Measurements from ENCODE around the gene GPAT3.
A peak's percentile ranks its signal among the peaks of the same experiment; 100 is the strongest.
"Not testable (repeated sequence)": the region's sequence is repeated elsewhere in the genome, so short reads cannot be mapped to it uniquely, and the experiment has no call there.

Gene GPAT3

DNA sequence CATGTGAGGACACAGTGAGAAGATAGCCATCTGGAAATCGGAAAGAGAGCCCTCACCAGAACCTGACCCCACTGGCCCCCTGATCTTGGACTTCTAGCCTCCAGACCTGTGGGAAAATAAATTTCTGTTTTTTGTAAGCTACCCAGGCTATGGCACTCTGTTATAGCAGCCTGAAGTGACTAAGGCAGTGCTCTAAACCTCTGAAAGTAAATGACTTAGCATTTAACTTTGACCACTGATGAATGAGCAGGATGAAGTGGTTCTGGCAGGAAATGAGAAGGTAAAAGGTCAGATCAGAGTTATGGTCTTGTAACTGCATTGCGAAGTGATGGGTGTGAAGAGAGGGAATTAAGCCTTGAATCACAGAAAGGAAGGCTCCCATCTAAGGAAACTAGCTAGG lies 17.0 kb downstream of the GPAT3 start:
- FAIRE-seq: no peak

GRCh38 chr4:83556006-83556707 lies 20.2 kb downstream of the GPAT3 start:
- no peak for FAIRE-seq

GRCh38 chr4:83556816-83557215 lies 20.9 kb downstream of the GPAT3 start:
- FAIRE-seq: no peak

DNA sequence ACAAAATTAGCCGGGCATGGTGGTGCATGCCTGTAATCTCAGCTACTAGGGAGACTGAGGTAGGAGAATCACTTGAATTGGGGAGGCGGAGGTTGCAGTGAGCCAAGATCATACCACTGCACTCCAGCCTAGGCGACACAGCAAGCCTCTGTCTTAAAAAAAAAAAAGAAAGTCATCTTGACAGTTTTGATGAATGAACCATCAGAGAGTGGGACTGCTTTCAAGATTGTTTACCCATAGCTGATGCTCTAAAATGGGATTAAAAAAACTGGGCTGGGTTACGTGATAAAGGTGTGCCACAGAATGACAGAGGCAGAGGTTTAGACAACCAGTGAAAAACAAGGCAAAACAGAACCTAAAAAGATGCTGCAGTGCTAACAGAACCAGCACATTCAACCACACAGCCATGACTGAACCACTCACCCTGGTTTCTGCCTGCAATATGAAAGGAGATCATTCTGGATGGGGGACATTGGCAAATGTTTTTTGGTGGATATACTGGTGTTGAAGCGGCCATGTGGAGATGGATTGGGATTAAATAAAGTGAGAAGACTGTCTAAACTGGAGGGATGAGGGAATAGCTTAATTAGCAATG lies 22.2 kb downstream of the GPAT3 start:
- no peak for FAIRE-seq

- FAIRE-seq: no peak
Measured at GRCh38 chr4:83558680-83559079, 22.8 kb downstream of the GPAT3 start.

- FAIRE-seq: no peak
Measured at GRCh38 chr4:83560523-83560922, 24.6 kb downstream of the GPAT3 start.

- FAIRE-seq: no peak
Measured at GRCh38 chr4:83561381-83561780, 25.5 kb downstream of the GPAT3 start.

DNA sequence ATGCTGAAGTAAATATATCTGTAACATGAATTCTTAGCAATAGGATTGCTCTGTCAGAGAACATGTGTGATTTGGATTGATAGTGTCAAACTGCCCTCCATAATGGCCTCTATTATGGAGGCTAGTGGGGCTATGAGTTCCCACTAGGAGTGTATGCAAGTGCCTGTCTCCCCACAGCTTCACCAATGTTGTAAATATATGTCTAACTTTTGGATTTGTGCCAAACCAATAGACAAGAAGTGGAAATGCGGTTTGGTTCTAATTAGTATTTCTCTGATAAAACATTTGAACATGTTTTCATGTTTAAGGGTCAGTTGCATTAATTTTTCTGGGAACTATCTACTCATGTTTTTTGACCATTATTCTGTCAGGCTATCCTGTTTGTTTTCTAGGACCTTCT lies 28.1 kb downstream of the GPAT3 start:
- no peak for FAIRE-seq

GRCh38 chr4:83568062-83568461 lies 32.2 kb downstream of the GPAT3 start:
- FAIRE-seq: no peak

GRCh38 chr4:83569429-83569828 lies 33.5 kb downstream of the GPAT3 start:
- no peak for FAIRE-seq

DNA sequence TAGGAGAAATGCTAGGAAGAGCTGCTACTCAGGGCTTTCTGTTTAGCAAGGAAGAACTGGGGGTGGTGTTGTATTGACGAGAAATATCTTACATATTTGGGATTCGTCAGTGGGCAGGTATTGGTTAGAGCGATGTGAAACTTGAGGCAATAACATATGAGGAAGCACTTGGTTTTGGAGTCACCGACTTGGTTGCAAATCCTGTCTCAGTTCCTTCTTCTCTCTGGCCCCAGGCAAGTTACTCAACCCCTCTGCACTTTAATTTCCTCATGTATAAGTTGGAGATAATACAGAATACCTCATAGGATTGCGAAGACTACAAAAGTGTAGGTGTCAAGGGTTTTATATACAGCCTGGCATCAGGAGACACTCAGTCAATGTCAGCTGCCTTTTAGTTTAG lies 34.1 kb downstream of the GPAT3 start:
- no peak for FAIRE-seq

- FAIRE-seq: no peak
Measured at GRCh38 chr4:83572848-83573247, 36.9 kb downstream of the GPAT3 start.

- no peak for FAIRE-seq
Measured at GRCh38 chr4:83574247-83574646, 38.3 kb downstream of the GPAT3 start.

DNA sequence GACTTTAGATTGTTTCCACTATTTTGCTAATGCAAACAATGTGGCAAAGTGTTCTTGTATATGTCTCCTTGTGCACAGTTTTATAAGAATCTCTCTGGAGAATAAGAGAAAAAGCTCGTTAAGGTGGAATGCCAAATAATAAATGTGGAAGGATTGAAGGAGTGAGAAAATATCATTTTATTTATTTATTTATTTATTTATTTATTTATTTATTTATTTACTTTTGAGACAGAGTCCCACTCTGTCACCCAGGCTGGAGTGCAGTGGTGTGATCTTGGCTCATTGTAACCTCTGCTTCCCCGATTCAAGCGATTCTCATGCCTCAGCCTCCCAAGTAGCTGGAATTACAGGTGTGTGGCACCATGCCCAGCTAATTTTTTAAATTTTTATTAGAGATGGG lies 40.3 kb downstream of the GPAT3 start:
- not testable (repeated sequence) for FAIRE-seq

- FAIRE-seq: no peak
Measured at GRCh38 chr4:83581411-83582288, 45.7 kb downstream of the GPAT3 start.

DNA sequence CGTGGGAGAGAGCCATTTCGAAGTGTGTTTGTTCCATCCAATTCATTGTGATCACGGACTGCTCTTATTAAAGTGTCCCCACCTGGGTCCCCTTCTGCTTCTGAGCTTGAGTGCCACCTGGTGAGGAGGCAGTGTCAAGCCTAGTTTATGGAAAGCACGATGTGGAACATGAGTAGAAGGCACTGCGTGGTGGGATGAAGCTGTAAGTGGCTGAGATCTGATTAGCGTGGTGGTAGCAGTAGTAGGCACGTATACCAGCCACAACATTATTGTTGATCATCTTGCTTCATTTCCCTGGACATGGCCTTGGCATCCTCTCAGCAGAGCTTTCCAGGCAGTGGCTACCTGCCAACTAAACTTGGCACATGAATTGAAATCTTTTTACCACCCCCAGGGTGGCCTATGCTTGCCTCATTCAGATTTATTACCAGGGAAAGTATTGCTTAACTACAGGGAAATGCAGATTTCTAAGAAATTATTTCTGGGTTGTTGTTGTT lies 46.4 kb downstream of the GPAT3 start:
- no peak for FAIRE-seq

- no peak for FAIRE-seq
Measured at GRCh38 chr4:83585982-83586508, 50.1 kb downstream of the GPAT3 start.

DNA sequence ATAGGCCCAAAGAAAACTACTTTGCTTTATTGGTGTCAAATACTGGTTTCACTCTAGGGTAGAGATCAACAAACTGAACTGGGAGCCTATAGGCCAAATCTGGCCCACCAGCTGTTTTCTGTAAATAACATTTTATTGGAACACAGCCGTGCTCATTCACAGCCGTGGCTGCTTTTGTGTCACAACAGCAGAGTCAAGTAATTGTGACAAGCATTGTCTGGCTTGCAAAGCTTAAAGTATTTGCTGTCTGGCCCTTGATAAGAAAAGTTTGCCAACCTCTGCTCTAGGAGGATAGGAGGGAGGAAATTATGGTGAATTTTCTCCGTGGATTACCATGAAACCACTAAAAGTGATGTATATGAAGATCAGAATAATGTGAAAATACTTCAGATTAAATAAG lies 53.4 kb downstream of the GPAT3 start:
- FAIRE-seq: no peak

DNA sequence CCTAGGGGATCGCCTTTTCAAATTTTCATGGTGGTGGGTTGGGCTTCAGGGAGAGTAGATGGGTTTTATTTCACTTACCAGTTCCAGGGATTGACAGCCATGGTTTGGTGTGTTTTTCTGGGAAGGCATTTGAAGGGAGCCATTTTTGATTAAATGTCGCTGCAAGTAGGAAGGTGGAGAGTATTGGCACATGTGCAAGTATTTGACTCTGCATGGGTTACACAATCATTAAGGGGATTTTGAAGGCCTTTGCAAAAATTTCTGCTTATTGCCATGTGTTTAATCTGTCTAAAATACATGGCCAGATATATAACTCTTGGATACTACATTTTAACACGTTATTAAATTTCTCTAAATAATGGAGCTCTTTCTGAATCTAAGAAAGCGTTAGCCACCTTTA lies 55.1 kb downstream of the GPAT3 start:
- FAIRE-seq: no peak

GRCh38 chr4:83591730-83592129 lies 55.8 kb downstream of the GPAT3 start:
- FAIRE-seq: no peak

DNA sequence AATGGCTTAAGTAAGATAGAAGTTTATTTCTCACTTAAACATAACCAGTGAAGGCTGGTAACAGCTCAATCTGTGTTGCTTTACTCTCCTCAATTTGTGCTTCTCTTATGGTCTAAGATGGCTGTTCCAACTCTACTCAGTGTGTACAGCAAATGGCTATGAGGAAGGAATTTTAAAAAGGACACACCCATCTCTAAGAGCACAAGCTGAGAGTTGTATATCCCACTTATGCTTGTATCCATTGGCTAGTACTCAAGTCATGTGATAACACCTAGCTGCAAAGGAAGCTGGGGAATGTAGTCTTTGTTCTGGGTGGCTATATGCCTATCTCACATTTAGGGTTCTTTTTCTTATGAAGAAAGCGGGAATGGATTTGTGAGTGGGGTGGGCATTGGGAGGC lies 63.3 kb downstream of the GPAT3 start:
- FAIRE-seq: peak; percentile 87

- FAIRE-seq: no peak
Measured at GRCh38 chr4:83603129-83603528, 67.2 kb downstream of the GPAT3 start.

GRCh38 chr4:83604321-83604720 lies 68.4 kb downstream of the GPAT3 start:
- FAIRE-seq: no peak

GRCh38 chr4:83605210-83605609 lies 69.3 kb downstream of the GPAT3 start:
- no peak for FAIRE-seq

Measured in TTC549 (cell line).